Activated CD8-positive, alpha-beta memory T cell treated with anti-CD3 and anti-CD28 coated beads for 24 hours (primary cell): ENCODE data around the gene BRIP1.
"Not testable (repeated sequence)": the region's sequence is repeated elsewhere in the genome, so short reads cannot be mapped to it uniquely, and the experiment has no call there.

ENCODE experiments used
- DNase-seq: peaks from one replicate; pipeline ENCODE4 v3.0.0-alpha.2; 2020

Gene BRIP1

DNA sequence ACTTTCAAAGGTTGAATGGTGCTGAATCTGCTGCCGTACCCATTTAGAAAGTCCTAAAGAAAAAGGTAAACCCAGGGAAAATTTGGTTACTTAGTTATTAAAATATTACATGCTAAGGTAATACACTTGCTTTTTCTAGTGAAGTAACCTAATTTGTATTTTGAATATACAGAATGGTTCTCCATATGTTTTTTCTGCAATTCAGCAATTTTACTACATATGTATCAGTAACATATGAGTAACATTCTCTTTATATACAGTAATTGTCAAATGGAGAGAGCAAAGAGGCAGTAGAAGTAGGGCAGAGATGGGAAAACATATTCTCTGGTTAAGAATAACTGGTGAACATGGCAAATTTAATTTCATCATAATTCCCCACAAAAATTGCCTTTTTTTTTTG is 177.2 kb downstream of the BRIP1 start:
- DNase-seq, result no peak

DNA sequence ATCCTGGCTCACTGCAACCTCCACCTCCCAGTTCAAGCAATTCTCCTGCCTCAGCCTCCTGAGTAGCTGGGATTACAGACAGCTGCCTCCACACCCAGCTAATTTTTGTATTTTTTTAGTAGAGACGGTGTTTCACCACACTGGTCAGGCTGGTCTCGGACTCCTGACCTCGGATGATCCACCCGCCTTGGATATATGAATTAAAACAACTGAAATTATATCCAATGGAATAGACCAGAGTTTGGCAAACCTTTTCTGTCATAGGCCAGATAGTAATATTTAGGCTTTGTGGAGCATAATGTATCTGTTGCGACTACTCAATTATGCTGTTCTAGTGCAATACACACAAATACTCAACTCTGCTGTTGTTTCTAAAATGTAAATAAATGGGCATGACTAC is 178.5 kb downstream of the BRIP1 start:
- DNase-seq, result no peak

DNA sequence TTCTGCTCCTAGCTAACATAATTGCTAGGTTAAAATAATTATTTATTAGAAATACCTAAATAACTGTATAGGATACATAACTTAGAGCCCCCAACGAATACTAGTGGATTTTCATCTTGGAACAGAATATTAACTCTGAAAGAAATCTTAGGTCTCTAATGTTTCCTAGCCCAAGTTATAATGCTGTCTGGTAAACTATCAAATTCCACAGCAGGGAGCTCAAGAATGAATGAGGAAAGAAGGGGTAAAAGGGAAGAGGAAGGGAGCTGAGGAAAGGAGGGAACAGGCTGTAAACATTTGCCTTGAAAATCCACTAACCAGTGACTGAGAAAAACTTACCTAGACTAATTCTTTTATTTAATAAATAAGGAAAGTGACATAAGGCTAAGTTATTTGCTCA is 179.2 kb downstream of the BRIP1 start:
- no peak for DNase-seq

DNA sequence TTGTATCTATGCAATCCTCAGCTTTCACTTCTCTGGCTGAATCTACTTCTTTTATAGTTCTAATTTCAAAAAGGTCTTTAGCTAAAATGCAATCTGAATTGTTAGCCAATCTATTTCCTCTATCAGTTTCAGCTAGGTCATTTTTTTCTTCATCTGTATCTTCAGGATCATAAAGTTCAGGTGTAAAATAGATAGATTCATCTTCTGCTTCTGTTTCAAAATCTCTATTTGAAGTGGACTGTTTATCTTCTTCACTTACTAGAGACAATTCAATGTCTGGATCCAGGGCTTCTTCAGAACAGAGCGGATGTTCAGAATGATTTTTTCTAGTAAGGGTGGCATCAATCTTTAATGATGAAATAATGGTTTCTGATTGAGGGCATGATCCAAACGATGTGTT is 179.9 kb downstream of the BRIP1 start:
- DNase-seq, result no peak

DNA sequence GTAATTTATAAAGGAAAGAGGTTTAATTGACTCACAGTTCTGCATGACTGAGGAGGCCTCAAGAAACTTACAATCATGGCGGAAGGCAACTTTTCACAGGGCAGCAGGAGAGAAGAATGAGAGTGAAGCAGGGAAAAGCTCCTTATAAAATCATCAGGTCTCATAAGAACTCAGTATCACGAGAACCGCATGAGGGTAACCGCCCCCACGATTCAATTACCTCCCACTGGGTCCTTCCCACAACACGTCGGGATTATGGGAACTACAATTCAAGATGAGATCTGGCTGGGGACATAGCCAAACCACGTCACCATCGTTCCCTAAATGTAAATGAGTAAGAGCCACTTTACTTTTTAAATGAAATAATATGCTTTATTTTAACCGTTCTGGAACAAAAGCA is 182.4 kb downstream of the BRIP1 start:
- no peak for DNase-seq

DNA sequence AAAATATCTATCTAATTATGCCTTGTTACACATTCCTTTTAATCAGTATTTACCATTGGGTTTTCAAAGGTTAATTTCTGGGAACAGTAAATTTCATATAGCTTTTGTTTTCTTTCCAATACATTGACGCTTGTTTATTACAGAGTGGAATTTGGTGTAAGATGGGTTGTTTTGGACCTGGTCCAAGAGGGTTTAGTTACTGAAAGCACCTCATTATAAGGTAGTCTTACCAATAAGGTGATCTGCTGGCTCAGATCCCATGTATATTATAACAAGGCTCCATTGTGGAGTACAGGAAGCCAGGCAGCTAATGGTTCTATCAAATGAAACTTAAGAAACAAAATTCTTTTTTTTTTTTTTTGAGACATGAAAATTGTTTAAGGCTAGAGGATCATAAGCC is 185.0 kb downstream of the BRIP1 start:
- DNase-seq, result no peak

DNA sequence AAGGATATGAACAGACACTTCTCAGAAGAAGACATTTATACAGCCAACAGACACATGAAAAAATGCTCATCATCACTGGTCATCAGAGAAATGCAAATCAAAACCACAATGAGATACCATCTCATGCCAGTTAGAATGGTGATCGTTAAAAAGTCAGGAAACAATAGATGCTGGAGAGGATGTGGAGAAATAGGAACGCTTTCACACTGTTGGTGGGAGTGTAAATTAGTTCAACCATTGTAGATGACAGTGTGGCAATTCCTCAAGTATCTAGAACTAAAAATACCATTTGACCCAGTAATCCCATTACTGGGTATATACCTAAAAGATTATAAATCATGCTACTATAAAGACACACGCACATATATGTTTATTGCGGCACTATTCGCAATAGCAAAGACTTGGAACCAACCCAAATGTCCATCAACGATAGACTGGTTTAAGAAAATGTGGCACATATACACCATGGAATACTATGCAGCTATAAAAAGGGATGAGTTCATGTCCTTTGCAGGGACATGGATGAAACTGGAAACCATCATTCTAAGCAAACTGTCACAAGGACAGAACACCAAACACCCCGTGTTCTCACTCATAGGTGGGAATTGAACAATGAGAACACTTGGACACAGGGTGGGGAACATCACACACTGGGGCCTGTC is 186.0 kb downstream of the BRIP1 start:
- DNase-seq, result not testable (repeated sequence)

DNA sequence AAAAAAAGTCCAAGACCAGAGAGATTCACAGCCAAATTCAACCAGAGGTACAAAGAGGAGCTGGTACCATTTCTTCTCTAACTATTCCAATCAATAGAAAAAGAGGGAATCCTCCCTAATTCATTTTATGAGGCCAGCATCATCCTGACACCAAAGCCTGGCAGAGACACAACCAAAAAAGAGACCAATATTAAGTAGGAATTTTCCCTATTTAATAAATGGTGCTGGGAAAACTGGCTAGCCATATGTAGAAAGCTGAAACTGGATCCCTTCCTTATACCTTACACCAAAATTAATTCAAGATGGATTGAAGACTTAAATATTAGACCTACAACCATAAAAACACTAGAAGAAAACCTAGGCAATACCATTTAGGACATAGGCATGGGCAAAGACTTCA is 186.8 kb downstream of the BRIP1 start:
- DNase-seq, result not testable (repeated sequence)

DNA sequence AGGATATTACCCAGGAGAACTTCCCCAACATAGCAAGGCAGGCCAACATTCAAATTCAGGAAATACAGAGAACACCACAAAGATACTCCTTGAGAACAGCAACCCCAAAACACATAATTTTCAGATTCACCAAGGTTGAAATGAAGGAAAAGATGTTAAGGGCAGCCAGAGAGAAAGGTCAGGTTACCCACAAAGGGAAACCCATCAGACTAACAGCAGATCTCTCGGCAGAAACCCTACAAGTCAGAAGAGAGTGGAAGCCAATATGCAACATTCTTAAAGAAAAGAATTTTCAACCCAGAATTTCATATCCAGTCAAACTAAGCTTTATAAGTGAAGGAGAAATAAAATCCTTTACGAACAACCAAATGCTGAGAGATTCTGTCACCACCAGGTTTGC is 188.7 kb downstream of the BRIP1 start:
- not testable (repeated sequence) for DNase-seq

DNA sequence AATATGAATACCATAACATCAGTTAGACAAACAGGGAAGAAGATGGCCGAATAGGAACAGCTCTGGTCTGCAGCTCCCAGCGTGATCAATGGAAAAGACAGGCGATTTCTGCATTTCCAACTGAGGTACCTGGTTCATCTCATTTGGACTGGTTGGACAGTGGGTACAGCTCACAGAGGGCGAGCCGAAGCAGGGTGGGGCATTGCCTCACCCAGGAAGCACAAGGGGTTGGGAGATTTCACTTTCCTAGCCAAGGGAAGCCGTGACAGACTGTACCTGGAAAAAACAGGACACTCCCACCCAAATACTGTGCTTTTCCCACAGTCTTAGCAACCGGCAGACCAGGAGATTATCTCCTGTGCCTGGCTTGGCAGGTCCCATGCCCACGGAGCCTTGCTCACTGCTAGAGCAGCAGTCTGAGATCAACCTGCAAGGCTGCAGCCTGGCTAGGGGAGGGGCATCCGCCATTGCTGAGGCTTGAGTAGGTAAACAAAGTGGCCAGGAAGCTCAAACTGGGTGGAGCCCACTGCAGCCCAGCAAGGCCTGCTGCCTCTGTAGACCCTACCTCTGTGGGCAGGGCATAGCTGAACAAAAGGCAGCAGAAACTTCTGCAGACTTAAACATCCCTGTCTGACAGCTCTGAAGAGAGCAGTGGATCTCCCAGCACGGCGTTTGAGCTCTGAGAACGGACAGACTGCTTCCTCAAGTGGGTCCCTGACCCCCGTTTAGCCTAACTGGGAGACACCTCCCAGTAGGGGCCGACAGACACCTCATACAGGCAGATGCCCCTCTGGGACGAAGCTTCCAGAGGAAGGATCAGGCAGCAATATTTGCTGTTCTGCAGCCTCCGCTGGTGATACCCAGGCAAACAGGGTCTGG is 190.1 kb downstream of the BRIP1 start:
- DNase-seq, result not testable (repeated sequence)

DNA sequence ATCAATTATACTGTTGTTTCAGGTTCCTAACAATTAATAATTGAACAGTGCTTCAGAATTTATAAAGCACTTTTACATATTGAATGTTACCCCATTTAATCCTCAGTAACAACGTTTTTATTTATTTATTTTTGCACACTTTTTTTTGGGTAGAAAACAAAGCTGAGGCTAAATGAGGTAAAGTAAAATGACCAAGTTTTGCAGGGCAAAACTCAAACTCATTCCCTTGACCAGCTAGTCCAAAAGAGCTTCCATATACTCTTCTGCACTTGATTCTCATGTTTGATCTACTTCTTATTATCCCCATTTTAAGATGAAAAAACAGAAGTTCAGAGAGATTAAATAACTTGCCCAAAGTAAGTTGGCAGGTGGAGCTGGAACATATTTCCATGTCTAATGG is 191.2 kb downstream of the BRIP1 start:
- no peak for DNase-seq

DNA sequence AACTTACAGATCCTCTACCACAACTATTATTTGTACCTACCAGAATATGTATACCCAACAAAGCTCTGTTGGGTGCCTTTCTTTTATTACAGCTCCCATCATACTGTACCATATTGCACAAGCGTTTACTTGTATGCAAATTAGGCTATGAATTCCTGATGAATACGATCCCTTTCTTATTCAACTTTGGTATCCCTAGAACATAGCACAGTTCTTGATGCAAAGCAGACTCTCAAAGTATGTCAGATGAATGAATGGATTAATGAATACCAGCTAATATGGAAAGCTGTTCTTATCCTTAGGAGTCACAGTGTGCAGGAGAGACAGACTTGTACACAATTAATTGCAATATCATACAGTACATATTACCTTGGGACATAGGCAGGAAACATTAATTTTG is 192.6 kb downstream of the BRIP1 start:
- no peak for DNase-seq

DNA sequence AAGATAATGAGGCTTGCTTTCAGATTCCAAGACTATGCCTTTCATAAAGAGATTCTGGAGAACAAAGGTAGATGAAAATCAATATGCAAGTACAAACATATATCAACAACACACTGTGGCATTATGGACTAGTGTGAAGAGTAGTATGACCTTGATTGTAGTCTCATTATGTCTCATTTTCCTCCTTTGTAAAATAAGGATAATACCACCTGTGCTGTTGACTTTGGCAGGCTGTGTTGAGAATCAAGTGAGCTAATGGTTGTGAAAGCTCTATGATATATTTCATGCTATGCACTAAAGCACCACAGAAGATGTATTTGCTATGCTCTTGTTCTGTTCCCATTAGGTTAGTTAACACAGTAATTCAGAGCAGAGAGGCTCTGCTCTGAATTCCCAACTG is 193.8 kb downstream of the BRIP1 start:
- DNase-seq, result no peak

DNA sequence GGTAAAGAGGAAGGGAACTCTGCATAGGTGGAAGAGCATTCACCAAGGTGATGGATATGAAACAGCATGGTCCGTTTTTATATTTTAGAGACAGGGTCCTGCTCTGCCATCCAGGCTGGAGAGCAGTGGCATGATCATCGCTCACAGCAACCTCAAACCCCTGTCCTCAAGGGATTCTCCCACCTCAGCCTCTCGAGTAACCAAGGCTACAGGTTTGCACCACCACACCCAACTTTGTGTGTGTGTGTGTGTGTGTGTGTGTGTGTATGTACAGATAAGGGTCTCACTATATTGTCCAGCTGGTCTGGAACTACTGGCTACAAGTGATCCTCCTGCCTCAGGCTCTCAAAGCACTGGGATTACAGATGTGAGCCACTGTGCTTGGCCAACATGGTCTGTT is 194.8 kb downstream of the BRIP1 start:
- DNase-seq, result no peak

DNA sequence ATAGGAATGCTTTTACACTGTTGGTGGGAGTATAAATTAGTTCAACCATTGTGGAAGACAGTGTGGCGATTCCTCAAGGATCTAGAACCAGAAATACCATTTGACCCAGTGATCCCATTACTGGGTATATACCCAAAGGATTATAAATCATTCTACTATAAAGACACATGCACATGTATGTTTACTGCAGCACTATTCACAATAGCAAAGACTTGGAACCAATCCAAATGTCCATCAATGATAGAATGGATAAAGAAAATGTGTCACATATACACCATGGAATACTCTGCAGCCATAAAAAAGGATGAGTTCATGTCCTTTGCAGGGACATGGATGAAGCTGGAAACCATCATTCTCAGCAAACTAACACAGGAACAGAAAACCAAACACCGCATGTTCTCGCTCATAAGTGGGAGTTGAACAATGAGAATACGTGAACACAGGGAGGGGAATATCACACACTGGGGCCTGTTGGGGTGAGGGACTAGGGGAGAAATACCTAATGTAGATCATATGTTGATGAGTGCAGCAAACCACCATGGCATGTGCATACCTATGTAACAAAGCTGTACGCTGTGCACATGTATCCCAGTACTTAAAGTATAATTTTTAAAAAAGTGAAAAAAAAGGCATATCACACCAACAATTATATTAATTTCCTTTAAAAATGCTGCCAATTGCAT is 196.8 kb downstream of the BRIP1 start:
- DNase-seq, result not testable (repeated sequence)

DNA sequence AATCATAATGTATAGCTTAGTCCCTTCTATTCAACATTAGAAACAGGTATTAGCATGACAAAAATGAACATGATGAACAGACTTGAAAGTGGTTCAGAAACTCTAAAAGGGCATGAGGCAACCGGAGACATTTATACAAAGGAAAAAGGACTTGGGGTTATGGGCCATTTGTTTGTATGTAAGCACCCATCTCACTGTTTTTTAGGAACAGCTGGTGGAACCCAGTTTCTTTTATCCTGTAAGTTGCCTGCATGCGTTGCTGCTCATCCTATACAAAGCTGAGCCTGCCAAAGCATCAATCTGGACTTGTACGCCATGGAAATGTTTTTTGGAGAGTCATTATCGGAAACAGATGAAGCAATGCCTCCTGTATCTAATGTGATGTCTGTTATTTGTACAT is 200.0 kb downstream of the BRIP1 start:
- no peak for DNase-seq

DNA sequence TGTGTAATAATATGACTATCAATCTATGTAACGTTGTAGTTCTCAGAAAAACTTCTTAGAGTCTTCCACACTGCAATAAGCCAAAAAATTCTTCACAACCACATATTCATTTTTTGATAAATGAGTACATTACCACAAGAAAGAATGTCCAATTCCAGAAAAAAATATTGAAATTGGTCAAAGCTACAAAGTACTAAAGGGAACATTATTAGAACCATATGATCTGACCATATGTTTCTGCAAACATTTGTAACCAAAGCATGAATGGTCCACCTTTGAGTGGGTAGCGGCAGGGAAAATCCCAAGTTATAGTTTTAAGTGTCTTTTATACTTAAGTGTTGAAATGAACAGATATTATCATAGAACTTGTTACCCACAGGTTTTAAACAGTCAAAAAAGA is 200.6 kb downstream of the BRIP1 start:
- no peak for DNase-seq

DNA sequence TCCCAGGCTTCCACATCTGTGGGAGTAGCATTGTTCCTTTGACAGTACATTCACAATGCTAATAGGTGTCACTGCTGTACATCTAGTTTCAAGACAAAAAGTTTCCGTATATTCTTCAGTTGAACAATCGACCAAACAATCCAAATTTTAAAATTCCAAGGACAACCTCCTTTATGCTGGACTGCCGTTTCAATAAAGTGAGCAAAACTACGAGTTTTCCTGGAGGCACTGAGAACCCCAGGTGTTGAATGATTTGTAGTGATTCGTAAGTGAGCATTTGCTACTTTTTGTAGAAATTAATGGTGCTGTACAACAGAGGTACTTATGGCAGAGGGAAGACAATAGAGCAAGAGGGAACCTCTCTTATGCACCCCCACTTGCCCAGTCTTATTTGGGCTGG is 201.1 kb downstream of the BRIP1 start:
- no peak for DNase-seq

DNA sequence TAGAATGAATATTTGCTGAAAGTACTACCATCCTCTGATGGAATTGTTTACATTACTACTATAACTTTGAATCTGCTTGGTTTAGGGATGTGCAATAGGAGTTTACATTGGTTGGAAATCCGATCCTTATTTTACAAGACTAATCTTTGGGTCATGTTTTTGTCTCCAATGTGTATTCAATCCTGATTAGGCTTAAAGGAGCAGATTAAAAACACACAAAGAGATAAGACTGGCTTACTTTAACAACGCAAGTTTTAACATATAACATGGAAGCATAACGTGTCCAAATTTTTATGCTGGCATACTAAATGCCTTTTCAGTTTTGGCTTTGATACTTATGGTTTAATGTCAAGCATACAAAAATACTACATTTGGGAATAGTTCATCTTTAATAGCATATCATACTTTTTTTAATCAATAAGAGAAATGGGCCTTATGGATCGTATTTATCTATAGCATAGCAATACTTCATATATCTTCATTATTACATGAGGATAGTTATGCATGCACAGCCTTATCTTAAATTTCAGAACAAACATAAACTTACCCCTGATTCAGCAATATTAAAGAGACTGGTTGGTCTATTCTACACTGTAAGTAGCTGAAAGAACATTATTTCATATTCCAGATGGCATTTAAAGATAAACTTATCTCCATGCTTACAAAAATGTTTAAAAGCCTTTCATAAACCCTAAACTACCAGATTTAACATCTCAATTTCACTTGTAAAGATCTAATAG is 202.4 kb downstream of the BRIP1 start:
- DNase-seq, result no peak

DNA sequence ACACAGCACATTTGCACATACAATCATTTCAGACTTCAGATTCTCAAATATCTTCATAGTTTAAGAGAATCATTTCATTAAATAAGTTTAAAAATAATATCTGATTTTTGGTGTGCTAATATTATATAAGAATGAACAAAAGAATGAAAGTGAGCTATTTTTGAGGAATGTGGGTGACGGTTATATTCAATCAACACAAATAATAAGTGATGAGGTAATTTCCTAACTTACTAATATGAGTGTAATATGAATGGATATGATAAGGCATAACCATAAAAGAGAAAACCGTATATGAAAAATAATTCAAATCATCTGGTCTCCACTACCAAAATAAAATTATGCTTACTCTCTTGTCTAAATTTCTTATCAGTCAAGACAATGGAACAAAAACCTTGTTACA is 203.9 kb downstream of the BRIP1 start:
- no peak for DNase-seq

DNA sequence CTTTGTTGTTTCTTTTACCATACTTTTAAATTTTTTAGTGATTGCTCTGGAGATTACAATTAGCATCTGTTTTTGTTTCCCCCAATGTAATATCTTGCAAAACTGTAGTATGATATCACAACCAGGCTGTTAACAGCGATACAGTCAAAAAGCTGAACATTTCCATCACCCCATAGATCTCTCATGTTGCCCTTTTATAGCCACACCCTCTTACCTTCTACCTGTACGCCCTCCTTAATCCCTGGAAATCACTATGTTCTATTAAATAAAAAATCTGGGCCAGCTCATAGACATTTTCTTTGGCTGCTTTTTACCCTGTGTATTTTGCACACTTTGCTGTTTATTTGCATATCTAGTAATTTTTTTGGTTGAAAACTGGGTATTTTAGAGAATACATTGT is 205.1 kb downstream of the BRIP1 start:
- DNase-seq, result no peak

DNA sequence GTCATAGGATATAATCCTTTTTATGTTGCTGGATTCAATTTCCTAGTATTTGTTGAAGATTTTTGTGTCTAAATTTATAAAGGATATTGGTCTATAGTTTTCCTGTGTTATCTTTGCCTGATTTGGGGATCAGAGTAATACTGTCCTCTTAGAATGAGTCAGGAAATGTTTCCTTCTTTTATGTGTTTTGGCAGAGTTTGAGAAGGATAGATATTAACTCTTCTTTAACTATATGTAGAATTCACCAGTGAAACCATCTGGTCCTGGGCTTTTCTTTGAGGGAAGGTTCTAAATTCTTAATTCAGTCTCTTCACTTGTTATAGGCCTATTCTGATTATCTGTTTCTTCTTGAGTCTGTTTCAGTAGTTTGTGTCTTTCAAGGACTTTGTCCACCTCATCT is 206.0 kb downstream of the BRIP1 start:
- no peak for DNase-seq

DNA sequence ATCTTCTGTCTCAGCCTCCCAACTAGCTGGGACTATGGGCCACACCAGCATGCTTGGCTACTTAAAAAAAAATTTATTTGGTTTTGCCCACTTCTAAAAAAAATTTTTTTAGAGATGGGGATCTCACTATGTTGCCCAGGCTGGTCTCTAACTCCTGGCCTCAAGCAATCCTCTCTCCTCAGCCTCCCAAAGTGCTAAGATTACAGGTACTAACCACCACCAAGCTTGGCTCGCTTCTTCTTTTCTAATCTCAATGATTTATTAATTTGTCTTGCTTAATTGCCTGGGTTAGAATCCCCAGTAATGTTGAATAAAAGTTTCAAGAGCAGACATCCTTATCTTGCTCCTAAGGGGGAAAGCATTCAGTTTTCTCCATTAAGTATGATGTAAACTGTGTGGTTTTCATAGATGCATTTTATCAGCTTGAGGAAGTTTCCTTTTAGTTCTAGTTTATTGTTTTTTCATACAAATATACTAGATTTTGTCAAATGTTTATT is 206.6 kb downstream of the BRIP1 start:
- no peak for DNase-seq
